ENCODE data around the gene ZAP70. TPM values are rescaled to one million over a fixed set of nuclear protein-coding genes. Genes with fewer than 3 reads are reported as not detected.

Gene ZAP70
- total RNA-seq, 1 experiment from 2014 or later = not detected

- CTCF ChIA-PET = no interaction called here
- intact Hi-C loops (cut with micrococcal nuclease; ENCODE audit: unreplicated experiment) = no loop called here
Measured at GRCh38 chr2:97751752-97752151, 38.4 kb downstream of the ZAP70 start.

GRCh38 chr2:97752342-97753334 is 39.3 kb downstream of the ZAP70 start:
- Mint-ChIP-seq H3K9me3 (ENCODE audit: low read depth, unreplicated experiment) (no peaks in the 10 kb centered on the region), H3K27ac (ENCODE audit: unreplicated experiment) (no peak overlapping the region), H3K36me3 (ENCODE audit: insufficient read depth, unreplicated experiment) (no peaks in the 10 kb centered on the region), H3K4me1 (ENCODE audit: low read depth, unreplicated experiment) (no peaks in the 10 kb centered on the region), H3K4me3 (ENCODE audit: low read depth, unreplicated experiment) (no peak overlapping the region), H3K27me3 (ENCODE audit: unreplicated experiment) (no peaks in the 10 kb centered on the region)
- CTCF ChIA-PET = no interaction called here
- no peak for DNase-seq
- intact Hi-C loops (cut with micrococcal nuclease; ENCODE audit: unreplicated experiment) = no loop called here
- TF ChIP-seq, protein P1, sequence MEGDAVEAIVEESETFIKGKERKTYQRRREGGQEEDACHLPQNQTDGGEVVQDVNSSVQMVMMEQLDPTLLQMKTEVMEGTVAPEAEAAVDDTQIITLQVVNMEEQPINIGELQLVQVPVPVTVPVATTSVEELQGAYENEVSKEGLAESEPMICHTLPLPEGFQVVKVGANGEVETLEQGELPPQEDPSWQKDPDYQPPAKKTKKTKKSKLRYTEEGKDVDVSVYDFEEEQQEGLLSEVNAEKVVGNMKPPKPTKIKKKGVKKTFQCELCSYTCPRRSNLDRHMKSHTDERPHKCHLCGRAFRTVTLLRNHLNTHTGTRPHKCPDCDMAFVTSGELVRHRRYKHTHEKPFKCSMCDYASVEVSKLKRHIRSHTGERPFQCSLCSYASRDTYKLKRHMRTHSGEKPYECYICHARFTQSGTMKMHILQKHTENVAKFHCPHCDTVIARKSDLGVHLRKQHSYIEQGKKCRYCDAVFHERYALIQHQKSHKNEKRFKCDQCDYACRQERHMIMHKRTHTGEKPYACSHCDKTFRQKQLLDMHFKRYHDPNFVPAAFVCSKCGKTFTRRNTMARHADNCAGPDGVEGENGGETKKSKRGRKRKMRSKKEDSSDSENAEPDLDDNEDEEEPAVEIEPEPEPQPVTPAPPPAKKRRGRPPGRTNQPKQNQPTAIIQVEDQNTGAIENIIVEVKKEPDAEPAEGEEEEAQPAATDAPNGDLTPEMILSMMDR (IDR thresholded peaks at IDR 0.05; ENCODE audit: unreplicated experiment) = no peak
- BruUV-seq (replicated peaks) = no TSS peak

More at GRCh38 chr2:97751752-97752151, 38.4 kb downstream of the ZAP70 start:
- no peaks in the 10 kb centered on the region for H3K36me3 Mint-ChIP-seq (ENCODE audit: insufficient read depth, unreplicated experiment)
- H3K4me1 Mint-ChIP-seq (ENCODE audit: low read depth, unreplicated experiment) = no peaks in the 10 kb centered on the region
- no peaks in the 10 kb centered on the region for H3K9me3 Mint-ChIP-seq (ENCODE audit: low read depth, unreplicated experiment)
- no peak for DNase-seq
- H3K27ac Mint-ChIP-seq (ENCODE audit: unreplicated experiment) = no peak overlapping the region
- H3K4me3 Mint-ChIP-seq (ENCODE audit: low read depth, unreplicated experiment) = no peak overlapping the region
- no peaks in the 10 kb centered on the region for H3K27me3 Mint-ChIP-seq (ENCODE audit: unreplicated experiment)
- no TSS peak for BruUV-seq (replicated peaks)
- TF ChIP-seq, protein P1 (IDR thresholded peaks at IDR 0.05; ENCODE audit: unreplicated experiment) = no peak

DNA sequence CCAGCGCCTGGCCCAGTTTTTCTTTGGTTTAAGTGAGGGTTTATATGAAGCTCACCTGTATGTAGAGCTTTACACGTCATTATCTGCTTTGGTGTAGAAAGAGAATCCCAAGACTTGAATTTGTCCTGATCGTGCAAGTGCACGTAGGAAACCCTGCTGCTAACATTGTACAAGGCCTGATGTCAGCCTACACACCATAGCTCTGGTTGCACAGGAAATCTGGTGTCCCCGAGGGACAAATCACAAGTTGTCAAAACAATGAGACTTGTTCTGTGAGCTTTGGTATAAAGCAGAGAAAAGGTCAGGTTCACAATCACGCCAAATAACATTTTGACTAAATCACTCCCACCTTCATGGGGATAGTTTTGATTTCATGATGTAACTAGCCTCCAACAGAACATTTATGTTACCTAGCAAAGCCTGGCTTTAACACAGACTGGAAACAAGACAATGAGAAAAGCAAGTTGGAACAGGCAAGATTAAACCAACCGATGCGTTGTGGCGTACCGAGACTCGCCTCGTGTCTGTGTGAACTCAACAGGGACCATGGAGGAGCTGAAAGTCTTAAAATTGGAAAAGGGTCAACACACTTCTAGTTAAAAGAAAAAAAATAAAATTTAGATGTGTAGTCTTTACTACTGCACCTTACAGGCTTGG is 41.4 kb downstream of the ZAP70 start:
- TF ChIP-seq, protein P1 (IDR thresholded peaks at IDR 0.05; ENCODE audit: unreplicated experiment) = no peak
- DNase-seq = no peak
- Mint-ChIP-seq H3K9me3 (ENCODE audit: low read depth, unreplicated experiment) (no peaks in the 10 kb centered on the region), H3K4me1 (ENCODE audit: low read depth, unreplicated experiment) (no peaks in the 10 kb centered on the region), H3K27ac (ENCODE audit: unreplicated experiment) (no peak overlapping the region), H3K27me3 (ENCODE audit: unreplicated experiment) (no peaks in the 10 kb centered on the region), H3K4me3 (ENCODE audit: low read depth, unreplicated experiment) (no peak overlapping the region), H3K36me3 (ENCODE audit: insufficient read depth, unreplicated experiment) (no peaks in the 10 kb centered on the region)
- no TSS peak for BruUV-seq (replicated peaks)
- intact Hi-C loops (cut with micrococcal nuclease; ENCODE audit: unreplicated experiment) = no loop called here
- CTCF ChIA-PET = no interaction called here

GRCh38 chr2:97755491-97755890 is 42.1 kb downstream of the ZAP70 start:
- DNase-seq = no peak
- H3K36me3 Mint-ChIP-seq (ENCODE audit: insufficient read depth, unreplicated experiment) = no peaks in the 10 kb centered on the region
- no peaks in the 10 kb centered on the region for H3K4me1 Mint-ChIP-seq (ENCODE audit: low read depth, unreplicated experiment)
- intact Hi-C loops (cut with micrococcal nuclease; ENCODE audit: unreplicated experiment) = no loop called here
- no peak overlapping the region for H3K27ac Mint-ChIP-seq (ENCODE audit: unreplicated experiment)
- H3K4me3 Mint-ChIP-seq (ENCODE audit: low read depth, unreplicated experiment) = no peak overlapping the region
- CTCF ChIA-PET = no interaction called here
- H3K9me3 Mint-ChIP-seq (ENCODE audit: low read depth, unreplicated experiment) = no peaks in the 10 kb centered on the region
- no peaks in the 10 kb centered on the region for H3K27me3 Mint-ChIP-seq (ENCODE audit: unreplicated experiment)
- TF ChIP-seq, protein P1 (IDR thresholded peaks at IDR 0.05; ENCODE audit: unreplicated experiment) = no peak
- BruUV-seq (replicated peaks) = no TSS peak

Data from Calu3 (cell line).